GM18498 (cell line): Measurements from ENCODE around the gene HSPB7.
"Not testable (repeated sequence)": the region's sequence is repeated elsewhere in the genome, so short reads cannot be mapped to it uniquely, and the experiment has no call there.

Source experiments
- ATAC-seq: cut with Tn5 transposase; IDR thresholded peaks from one replicate; pipeline ENCODE4 v1.9.1; 2021; ENCODE audit warnings: mild to moderate bottlenecking, moderate library complexity; ENCODE audit not compliant: unreplicated experiment

HSPB7 gene

DNA sequence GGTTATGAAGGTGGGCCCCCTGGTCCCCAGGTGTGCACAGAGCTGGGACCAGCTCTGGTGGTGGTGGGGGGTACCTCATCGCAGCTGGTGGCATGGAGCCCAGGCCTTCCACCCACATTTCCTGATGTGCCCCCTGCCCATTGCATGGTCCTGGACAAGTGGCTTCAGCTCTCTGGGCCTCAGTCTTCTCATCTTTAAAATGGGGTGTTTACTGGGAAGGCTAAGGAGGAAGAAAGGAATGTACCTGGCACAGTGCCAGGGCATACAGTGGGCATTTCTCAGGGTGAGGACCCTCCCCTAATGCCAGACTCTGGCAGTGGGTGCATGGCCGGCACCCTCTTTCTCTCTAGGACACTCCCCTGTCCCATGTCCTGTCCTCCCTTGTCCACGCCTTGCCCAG is 33.2 kb upstream of the HSPB7 start:
- ATAC-seq, result no peak

DNA sequence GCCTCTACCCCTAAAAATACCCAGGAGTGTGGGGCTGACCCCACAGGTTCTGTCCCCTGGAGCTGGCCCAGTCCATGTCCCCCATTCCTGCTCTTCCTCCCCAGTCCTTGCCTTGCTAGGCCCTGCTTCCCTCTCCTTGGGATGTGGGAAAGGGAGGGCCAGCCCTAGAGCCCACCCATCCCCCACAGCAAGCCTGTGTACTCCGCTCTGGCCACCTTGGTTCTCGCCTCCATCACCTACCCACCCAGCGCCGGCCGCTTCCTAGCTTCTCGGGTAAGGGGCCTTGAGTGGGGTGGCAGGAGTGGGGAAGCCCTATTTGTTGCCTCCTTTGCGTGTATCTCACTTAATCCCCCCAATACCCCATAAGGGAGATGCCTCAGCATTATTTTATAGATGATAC is 32.5 kb upstream of the HSPB7 start:
- ATAC-seq, result no peak

DNA sequence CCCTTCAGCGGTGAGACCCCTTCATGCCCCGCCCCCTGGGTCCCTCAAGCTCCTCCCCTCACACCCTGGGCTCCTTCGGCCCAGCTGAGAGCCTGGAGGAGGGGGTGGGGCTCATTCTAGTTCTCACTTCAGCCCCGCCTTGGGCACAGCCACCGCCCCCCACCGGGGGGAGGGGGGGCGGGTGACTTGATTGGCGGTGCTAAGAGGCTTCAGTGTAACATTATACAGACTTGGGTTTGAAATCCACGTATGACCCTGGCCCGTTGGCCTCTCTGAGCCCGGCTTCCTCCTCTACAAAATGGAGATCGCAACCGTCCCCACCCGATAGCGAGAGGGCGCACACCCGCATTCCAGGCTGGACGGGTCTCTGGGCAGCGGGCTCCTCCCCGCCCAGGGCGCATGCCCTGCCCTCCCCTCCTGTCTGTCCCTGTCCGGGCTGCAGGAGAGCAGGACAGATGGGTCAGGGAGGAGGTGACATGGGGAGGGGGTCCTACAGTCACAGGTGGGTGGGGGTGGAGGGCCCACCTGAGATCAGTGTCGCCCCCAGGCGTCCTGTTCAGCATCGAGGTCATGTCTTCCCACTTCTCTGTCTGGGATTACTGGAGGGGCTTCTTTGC is 30.8 kb upstream of the HSPB7 start:
- ATAC-seq, result no peak

DNA sequence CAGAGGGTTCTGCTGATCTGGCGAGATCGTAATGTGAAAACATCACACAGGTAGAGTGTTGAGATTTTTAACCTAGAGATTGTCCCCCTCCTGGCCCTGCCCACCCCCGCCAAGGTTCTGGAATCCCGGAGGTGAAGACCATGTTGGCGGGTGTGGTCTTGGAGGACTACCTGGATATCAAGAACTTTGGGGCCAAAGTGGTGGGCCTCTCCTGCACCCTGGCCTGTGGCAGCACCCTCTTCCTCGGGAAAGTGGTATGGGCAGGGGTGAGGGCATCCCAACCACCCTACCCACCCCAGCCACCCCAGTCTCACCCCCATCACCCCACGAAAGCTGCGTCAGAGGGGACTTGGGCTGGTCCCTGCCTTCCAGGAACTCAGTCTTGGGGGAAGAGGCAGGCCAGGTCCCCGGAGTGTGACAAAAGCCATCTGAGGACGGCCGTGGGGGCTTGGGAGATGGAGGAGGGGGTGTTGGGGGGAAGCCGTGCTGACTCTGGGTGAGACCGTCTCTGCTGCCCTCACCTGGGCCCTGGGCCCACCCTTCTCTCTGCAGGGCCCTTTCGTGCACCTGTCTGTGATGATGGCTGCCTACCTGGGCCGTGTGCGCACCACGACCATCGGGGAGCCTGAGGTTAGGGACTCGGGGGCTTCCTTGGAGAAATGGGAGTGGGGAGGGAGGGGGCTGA is 30.1 kb upstream of the HSPB7 start:
- no peak for ATAC-seq

DNA sequence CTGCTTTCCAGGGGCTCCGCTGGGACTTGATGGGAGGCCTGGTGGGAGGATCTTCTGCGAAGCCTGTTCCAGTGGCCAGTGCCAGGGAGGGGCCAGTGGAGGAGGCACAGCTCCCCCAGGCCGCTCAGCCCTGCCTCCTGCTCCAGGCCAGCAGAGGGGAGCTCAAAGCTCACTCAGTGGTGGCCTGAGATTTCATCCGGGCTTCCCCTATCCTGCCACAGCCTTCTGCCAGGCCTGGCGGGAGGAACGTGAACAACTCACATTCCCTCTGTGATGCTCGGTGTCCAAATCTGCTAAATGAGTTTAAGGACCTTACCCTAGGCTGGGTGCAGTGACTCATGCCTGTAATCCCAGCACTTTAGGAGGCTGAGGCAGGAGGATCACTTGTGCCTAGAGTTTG is 29.0 kb upstream of the HSPB7 start:
- no peak for ATAC-seq

DNA sequence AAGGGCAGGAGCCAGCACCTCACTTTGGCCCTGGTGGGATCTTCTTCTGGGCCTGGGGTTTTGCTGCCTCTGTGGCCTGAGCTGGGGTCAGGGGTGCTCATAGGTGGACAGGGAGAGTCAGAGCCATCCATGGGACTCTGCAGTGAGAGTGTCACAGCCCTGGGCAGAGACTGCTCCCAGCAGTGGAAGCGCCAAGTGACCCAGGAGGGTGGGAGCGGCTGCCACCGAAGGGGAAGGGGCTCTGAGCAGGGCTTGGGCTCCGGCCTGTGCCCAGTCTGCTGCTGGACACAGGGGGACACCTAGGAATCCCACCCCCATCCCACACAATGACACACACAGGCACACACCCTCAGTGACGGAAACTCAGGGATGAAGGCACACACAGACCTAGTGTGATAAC is 26.1 kb upstream of the HSPB7 start:
- no peak for ATAC-seq

DNA sequence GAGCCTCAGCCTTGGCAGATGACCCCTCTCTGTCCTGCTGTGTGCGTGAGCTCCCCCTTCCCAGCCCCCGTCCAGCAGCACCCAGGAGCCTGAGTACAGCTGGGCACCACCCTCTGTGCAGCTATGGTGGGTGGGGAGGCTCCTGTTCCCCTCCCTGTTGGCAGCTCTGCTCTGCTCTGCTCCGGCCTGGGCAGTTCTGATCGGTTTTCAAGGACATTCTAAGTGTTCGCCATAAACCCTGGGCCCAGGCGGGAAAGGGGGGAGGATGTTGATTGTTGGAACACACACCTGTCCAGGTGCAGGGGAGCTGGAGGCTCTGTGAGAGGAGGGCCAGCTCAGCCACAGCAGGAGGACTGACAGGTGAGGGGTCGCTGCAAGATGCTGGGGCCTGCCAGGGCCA is 25.7 kb upstream of the HSPB7 start, which contains the start of gene CLCNKB:
Gene CLCNKB, plus strand, starts transcription at position 262 of the 400 bp plus-strand sequence. CDS start 711 bp downstream, outside the sequence.
- no peak for ATAC-seq

DNA sequence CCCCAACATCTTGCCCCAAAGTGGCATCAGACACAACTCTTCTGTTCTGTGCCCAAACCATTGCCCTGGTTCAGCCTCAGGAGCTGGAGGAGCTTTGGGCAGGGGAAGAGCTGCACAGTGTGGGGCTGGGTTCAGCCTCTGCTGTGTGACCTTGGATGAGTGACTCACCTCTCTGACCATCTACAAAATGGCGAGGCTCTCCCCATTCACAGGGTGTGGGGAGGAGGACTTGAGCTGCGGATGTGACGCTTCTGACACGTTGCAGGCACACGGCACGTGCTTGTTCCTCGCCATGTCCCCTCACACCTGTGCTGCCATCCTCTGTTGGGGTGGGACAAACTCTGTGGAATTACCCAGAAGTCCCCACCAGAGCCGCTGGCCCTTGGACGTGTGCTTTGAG is 24.8 kb upstream of the HSPB7 start:
- not testable (repeated sequence) for ATAC-seq

DNA sequence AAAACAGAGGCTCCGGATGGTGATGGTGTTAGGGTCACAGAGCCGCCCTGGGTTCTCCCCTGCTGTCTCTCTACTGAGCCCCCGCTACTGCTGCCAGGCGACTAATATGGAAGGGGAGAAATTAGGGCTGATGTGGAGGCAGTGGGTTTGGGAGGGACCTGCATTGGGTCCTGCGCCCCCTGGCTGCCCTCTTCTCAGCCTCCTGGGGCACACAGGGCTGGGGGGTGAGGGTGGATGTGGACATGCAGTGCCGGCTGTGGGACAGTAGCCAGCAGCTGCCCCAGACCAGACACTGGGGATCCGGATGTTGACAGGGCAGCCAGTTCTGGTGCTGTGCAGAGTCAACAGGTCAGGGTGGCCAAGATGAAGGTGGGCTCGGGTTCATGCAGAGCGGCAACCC is 24.3 kb upstream of the HSPB7 start:
- ATAC-seq, result no peak

DNA sequence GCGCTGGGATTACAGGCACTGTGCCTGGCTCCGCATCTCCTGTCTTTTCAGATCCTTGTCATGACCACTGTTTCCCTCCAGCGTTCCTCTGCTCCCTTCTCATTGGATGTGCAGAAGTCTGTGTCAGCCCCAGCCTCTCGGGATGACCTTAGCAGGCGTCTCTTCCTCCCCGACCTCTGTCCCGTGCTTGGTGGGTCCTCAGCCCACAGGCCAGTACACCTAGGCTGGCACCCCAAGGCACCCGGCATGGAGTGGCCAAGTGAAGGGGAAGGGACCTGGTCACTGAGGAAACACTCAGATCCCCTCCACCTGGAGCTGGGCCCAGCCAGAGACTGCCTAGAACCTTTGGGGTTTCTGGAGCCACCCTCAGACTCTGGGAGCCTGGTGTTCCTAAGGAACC is 23.4 kb upstream of the HSPB7 start:
- ATAC-seq, result no peak

DNA sequence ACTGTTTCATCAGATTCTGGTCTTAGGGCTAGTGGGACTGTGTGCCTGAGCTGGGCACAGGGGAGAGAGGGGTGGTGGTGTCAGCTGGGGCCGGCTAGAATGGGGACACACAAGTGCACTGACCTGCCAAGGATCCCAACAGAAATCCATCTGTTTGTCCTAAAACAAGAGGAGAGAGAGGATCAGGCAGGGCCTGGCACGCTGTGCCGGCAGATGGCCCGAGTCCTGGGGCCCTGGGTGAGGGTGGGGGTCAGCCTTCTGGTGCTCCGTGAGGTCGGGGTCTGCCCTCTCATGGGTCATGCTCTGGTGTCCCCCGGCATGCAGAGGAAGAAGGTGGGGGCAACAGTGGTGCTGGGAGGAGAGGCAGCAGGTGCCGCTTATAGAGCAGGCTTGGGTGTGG is 22.0 kb upstream of the HSPB7 start:
- ATAC-seq, result not testable (repeated sequence)

DNA sequence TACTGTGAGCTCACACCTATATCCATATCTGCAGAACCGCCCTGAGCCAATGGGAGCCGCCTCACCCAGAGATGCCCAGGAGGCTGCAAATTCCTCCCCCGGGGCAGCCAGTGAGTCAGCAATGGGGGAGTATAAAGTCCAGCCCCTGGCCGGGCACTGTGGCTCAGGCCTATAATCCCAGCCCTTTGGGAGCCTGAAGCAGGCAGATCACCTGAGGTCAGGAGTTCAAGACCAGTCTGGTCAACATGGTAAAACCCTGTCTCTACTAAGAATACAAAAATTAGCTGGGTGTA is 20.7 kb upstream of the HSPB7 start:
- ATAC-seq, result no peak

DNA sequence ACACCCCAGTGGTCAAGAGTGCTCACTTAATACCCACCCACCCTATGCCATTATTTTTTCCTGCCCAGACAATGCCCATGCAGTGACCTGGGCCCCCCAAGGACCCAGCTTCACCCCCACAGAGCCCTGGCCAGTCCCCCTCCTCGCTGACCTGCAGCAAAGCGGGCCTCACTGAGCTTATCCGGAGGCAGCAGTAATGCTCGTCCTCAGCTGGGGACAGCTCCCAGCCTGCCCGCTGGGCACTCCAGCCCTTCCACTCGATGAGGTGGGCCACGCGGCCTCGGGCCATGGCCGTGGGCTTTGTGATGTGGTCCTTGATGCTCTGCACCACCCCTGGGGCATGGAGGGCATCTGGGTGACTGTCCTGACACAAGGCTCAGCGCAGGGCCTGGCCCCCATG is 18.6 kb upstream of the HSPB7 start:
- not testable (repeated sequence) for ATAC-seq

DNA sequence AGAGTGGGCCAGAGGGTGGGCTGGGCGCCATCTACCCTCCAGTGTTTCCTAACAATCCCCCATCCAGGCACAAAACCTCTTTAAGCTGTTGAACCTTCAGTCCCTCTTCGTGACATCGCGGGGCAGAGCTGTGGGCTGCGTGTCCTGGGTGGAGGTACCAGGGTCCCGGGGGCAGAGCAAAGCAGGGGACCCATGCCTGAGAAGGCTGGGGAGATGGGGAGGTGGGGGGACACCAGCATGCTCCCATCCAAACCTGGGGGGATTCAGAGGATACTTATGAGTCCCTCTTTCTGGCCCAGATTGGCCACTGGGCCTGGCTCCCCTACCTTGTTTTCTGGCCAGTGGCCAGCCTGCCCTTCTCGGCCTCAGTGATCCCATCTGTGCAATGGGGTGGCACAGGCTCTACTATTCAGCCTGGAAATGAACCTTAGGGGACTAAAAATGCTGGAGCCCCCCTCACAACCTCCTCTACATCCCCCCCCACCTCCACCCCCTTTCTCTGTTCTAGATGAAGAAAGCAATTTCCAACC is 15.3 kb upstream of the HSPB7 start:
- ATAC-seq, result not testable (repeated sequence)

DNA sequence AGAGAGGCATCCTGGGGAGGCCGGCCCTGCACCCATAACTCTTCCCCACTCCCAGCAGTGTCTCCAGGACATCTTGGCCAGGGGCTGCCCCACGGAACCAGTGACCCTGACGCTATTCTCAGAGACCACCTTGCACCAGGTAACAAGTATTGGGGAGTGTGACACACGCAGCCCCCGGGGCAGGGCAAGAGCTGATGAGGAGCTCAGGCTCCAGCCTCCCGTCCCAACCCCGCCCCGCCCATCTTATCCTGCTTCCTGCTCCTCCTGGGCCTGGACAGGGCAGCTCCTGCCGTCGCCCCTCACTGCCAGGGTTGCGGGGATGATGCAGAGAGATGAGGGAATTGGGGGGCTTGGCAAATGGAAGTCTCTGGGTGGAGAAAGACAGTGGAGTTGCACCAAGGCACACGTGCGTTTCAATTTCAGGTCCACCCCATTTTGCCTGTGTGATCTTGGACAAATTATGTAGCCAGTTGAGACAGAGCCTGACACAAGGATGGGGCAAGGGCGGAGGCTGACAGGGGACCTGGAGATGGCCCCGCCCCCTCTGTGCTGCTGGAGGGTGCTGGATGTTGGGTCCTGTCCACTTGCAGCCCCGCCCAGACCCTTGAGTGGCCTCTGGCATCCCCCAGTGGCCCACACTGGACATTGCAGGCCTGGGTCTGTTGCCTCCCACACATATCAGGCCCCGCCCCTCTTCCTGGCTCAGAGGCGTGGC is 14.7 kb upstream of the HSPB7 start:
- no peak for ATAC-seq

DNA sequence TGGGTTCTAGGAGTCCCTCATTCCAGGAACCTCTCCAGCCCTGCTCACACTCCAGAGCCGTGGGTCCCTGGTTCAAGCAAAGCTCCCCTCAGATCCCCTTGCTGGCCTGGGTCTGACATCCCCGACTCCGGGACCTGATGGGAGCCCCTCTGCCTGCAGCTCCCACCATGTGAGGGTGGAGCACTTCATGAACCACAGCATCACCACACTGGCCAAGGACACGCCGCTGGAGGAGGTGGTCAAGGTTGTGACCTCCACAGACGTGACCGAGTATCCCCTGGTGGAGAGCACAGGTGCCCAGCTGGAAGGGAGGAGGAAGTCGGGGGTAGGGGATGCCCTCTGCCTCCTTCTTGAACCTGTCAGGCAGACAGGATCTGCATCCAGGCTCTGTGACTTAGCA is 13.7 kb upstream of the HSPB7 start:
- ATAC-seq, result no peak

DNA sequence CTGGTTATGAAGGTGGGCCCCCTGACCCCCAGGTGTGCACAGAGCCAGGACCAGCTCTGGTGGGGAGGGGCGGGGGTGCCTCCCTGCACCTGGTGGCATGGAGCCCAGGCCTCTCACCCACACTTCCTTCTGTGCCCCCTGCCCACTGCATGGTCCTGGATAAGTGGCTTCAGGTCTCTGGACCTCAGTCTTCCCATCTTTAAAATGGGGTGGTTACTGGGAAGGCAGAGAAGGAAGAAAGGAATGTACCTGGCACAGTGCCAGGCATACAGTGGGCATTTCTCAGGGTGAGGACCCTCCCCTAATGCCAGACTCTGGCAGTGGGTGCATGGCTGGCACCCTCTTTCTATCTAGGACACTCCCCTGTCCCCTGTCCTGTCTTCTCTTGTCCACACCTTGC is 11.4 kb upstream of the HSPB7 start:
- ATAC-seq, result no peak

DNA sequence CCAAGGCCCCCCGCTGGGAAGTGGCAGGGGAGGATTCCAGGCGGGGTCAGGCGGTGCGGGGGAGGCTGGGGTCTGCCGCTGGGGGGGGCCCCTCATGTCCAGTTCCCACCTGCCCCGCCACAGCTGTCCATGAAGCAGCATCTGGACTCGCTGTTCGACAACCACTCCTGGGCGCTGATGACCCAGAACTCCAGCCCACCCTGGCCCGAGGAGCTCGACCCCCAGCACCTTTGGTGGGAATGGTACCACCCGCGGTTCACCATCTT is 11.1 kb upstream of the HSPB7 start:
- not testable (repeated sequence) for ATAC-seq

DNA sequence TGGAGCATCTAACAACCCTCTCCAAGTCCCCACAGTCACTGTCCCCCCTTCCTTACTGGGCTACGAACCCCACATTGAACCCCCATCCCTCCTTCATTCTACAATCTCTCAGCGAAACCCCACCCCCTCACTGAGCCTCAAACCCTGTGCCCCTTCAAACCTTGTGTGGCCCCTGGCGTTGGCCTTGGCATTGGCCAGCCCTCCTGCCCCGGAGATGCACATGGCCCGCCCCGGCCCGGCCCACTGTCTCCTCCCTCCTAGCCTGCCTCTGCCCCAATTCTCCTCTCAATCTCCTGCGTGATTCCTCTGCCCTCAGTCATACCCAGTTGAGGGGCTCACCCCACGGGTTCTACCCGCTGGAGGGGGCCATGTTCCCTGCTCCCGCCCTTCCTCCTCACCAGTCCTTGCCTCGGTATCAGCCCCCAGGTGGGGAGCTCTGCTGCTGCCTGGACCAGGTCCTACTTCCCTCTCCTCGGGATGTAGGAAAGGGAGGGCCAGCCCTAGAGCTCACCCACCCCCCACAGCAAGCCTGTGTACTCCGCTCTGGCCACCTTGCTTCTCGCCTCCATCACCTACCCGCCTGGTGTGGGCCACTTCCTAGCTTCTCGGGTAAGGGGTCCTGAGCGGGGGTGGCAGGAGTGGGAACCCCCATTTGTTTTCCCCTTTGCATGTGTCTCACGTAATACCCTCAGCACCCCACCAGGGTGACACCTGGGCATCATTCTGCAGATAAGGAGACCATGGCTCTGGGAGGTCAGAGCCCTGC is 10.6 kb upstream of the HSPB7 start:
- ATAC-seq, result no peak

DNA sequence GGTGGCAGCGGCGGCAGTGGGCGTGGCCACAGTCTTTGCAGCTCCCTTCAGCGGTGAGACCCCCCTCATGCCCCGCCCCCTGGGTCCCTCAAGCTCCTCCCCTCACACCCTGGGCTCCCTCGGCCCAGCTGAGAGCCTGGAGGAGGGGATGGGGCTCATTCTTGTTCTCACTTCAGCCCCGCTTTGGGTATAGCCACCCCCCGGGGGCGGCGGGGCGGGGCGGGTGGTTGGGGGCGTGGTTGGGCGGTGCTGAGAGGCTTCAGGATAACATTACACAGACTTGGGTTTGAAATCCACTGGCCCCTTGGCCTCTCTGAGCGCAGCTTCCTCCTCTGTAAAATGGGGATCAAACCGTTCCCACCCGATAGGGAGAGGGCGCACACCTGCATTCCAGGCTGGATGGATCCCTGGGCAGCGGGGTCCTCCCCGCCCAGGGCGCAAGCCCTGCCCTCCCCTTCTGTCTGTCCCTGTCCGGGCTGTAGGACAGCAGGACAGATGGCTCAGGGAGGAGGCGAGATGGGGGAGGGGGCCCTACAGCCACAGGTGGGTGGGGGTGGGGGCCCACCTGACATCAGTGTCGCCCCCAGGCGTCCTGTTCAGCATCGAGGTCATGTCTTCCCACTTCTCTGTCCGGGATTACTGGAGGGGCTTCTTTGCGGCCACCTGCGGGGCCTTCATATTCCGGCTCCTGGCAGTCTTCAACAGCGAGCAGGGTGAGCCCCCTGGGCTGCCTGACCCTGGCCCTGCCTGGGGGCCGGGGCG is 9.1 kb upstream of the HSPB7 start:
- no peak for ATAC-seq

DNA sequence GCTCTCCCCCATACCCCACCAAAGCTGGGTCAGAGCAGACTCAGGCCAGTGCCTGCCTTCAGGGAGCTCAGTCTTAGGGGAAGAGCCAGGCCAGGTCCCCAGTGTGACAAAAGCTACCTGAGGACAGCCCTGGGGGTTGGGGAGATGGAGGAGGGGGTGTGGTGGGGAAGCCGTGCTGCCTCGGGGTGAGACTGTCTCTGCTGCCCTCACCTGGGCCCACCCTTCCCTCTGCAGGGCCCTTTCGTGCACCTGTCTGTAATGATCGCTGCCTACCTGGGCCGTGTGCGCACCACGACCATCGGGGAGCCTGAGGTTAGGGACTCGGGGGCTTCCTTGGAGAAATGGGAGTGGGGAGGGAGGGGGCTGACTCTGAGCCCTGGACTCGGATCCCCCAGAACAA is 8.5 kb upstream of the HSPB7 start:
- ATAC-seq, result not testable (repeated sequence)
